HG02623 (cell line): ENCODE data around the gene SOD2.
A peak's percentile ranks its signal among the peaks of the same experiment; 100 is the strongest.
"Not testable (repeated sequence)": the region's sequence is repeated elsewhere in the genome, so short reads cannot be mapped to it uniquely, and the experiment has no call there.

Experiments
- ATAC-seq: cut with Tn5 transposase; IDR thresholded peaks from one replicate; pipeline ENCODE4 v1.9.1; 2021; ENCODE audit warnings: moderate library complexity; ENCODE audit not compliant: unreplicated experiment

Gene SOD2

GRCh38 chr6:159684013-159684304, 9.1 kb downstream of the SOD2 start:
- no peak for ATAC-seq

- no peak for ATAC-seq
These were observed 10.2 kb downstream of the SOD2 start for GRCh38 chr6:159682810-159683209.

GRCh38 chr6:159682295-159682694, 10.7 kb downstream of the SOD2 start:
- ATAC-seq, result no peak

GRCh38 chr6:159681191-159681880, 11.7 kb downstream of the SOD2 start:
- ATAC-seq, result no peak

- no peak for ATAC-seq
These were observed 12.9 kb downstream of the SOD2 start for GRCh38 chr6:159680104-159680503.

- ATAC-seq, result no peak
These were observed 13.7 kb downstream of the SOD2 start for GRCh38 chr6:159679091-159680077.

- no peak for ATAC-seq
These were observed 14.5 kb downstream of the SOD2 start for GRCh38 chr6:159678574-159678973.

GRCh38 chr6:159677506-159678165, 15.4 kb downstream of the SOD2 start:
- no peak for ATAC-seq

GRCh38 chr6:159676890-159677505, 16.0 kb downstream of the SOD2 start:
- no peak for ATAC-seq

- not testable (repeated sequence) for ATAC-seq
These were observed 16.8 kb downstream of the SOD2 start for GRCh38 chr6:159676236-159676635.

- no peak for ATAC-seq
These were observed 27.0 kb downstream of the SOD2 start for GRCh38 chr6:159665868-159666635.

GRCh38 chr6:159663368-159663889, 29.6 kb downstream of the SOD2 start:
- not testable (repeated sequence) for ATAC-seq

GRCh38 chr6:159661977-159662376, 31.1 kb downstream of the SOD2 start:
- not testable (repeated sequence) for ATAC-seq

- ATAC-seq, result no peak
These were observed 37.5 kb downstream of the SOD2 start for GRCh38 chr6:159655409-159655988.

- no peak for ATAC-seq
These were observed 38.5 kb downstream of the SOD2 start for GRCh38 chr6:159654483-159655098.

- ATAC-seq, result no peak
These were observed 42.7 kb downstream of the SOD2 start for GRCh38 chr6:159650314-159650713.

- no peak for ATAC-seq
These were observed 43.6 kb downstream of the SOD2 start for GRCh38 chr6:159649441-159649840.

- peak; percentile 82 for ATAC-seq
These were observed 46.3 kb downstream of the SOD2 start for GRCh38 chr6:159646733-159647132.

GRCh38 chr6:159646116-159646515, 46.9 kb downstream of the SOD2 start:
- ATAC-seq, result no peak
